Nucleus accumbens (tissue), 56 donors: ENCODE data around the gene CAPN12.

Experiments used
- DNase-seq, 56 donors: peaks; one replicate each; lab custom pipeline; 2025; lab: John Stamatoyannopoulos, UW

The CAPN12 gene

GRCh38 chr19:38713865-38714264 lies 30.4 kb downstream of the CAPN12 start:
- DNase-seq, result no peak

- DNase-seq, result peak in 16 of 56 donors; percentile 19 to 49 (median 41)
Observed at GRCh38 chr19:38713227-38713649, 31.0 kb downstream of the CAPN12 start.

GRCh38 chr19:38712161-38712748 lies 32.0 kb downstream of the CAPN12 start:
- no peak for DNase-seq

DNA sequence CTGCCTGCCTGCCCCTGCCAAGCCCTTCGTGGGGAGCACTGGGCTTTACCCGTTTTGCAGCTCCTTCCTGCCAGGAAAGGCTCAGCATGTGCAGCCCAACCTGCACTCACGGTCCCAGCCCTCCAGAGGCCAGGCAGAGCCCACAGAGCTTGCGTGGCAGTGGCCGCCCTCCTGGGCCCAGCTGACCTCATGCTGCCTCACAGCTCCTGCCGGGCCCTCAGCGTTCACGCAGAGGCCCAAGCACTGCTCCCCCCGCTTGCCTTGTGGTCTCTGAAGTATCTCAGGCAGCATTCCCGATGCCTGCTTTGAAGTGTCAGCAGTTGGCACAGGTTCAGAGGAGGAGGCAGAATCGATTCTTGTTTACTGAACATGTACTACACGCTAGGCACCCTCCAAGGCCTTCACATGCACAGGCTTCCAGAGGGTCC lies 32.5 kb downstream of the CAPN12 start:
- peak in 3 of 56 donors; percentile 15 to 33 (median 25) for DNase-seq

- peak in 11 of 56 donors; percentile 10 to 56 (median 22) for DNase-seq
Observed at GRCh38 chr19:38710928-38711725, 33.1 kb downstream of the CAPN12 start.

DNA sequence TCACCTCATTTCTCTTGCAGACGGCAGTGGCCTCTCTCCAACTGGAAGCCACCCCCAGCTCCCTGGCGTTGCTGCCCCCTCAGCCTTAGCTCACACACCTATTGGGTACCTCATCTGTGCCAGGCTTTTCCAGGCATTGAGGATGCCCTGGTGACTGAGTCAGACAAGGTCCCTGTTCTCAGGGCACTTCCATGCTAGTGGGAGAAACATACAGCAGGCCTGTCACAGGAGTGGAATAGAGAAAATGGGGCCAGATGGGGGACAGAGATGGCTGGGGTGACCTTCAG lies 33.9 kb downstream of the CAPN12 start:
- no peak for DNase-seq

DNA sequence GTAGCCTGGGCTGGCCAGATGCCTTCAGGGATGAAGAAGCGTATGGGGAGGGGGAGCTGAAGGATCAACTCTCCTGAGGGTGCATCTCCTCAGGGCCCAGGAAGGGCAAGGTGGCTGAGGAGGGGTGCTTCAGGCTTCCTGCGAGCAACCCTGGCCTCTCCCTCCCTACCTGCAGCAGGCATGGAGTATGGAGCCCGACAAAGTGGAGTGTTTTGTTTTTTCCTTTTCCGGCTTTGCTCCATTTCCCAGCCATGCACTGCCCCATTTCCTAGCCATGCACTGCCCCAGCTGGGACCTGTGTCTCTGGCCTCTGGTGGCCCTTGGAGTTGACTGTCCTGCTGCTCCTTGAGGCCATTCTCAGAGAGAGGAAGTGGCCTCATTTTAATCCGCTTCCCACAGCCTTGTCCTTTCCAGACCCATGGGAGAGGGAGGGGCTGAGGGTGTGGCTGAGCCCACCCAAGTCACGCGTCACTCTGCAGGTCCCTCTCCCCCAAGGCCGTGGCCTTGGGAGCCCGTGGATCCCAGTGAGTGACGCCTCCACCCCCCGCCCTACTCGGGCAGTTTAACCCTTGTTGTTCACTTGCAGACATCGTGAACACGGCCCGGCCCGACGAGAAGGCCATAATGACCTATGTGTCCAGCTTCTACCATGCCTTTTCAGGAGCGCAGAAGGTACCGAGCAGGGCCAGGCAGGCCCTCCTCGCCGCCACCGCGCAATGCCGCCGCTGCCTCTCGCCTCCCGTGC lies 34.4 kb downstream of the CAPN12 start:
- no peak for DNase-seq

- DNase-seq, result no peak
Observed at GRCh38 chr19:38709119-38709518, 35.2 kb downstream of the CAPN12 start.

- DNase-seq, result no peak
Observed at GRCh38 chr19:38708413-38709024, 35.8 kb downstream of the CAPN12 start.

DNA sequence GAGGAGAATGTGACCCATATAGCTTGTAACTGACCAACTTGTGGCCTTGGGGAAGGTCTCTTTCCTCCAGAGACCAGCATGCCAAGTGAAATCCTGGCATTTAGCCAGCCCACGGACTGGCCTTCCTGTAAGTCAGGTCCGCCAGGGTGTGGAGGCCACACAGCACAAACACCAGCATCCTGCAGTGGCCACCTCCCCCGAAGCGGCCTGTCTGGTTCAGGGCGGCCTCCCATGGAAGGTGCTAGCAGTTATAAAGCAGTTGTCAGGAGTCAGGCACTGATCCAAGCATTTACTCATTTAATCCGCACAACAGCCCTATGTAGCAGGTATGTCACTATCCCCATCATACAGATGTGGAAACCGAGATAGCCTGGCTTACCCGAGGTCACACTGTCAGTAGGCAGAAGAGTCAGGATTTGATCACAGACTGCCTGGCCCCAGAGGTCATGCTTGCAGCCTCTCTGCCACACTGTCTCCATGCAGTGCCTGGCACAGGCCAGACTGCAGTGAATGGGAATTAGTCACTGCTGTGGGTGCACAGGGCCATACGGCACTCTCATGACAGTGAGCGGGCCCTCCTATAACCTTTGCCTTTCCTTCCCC lies 36.7 kb downstream of the CAPN12 start:
- DNase-seq, result peak in 3 of 56 donors; percentile 7 to 42 (median 26)

GRCh38 chr19:38706792-38707511 lies 37.3 kb downstream of the CAPN12 start:
- DNase-seq, result no peak

GRCh38 chr19:38705197-38706019 lies 38.9 kb downstream of the CAPN12 start:
- DNase-seq, result no peak

GRCh38 chr19:38704488-38705026 lies 39.7 kb downstream of the CAPN12 start:
- no peak for DNase-seq

DNA sequence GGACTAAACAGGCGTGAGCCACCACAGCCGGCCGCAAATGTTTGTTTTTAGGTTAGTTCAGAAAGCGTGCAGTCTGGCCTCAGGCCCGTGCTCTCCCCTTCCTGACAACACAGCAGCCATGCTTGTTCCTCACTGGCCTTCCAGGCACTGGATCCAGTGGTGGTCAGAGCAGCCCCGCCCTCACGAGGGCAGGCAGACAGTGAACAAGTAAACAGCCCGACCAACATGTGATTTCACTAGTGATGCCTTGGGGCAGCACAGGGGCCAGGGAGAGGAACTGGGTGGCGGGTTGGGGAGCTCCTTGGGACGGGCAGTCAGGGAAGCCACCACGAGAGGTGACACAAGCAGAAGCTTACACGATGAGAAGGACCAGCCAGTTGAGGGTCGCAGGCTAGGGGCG lies 40.8 kb downstream of the CAPN12 start:
- DNase-seq, result no peak

GRCh38 chr19:38702278-38702677 lies 42.0 kb downstream of the CAPN12 start:
- DNase-seq, result no peak

DNA sequence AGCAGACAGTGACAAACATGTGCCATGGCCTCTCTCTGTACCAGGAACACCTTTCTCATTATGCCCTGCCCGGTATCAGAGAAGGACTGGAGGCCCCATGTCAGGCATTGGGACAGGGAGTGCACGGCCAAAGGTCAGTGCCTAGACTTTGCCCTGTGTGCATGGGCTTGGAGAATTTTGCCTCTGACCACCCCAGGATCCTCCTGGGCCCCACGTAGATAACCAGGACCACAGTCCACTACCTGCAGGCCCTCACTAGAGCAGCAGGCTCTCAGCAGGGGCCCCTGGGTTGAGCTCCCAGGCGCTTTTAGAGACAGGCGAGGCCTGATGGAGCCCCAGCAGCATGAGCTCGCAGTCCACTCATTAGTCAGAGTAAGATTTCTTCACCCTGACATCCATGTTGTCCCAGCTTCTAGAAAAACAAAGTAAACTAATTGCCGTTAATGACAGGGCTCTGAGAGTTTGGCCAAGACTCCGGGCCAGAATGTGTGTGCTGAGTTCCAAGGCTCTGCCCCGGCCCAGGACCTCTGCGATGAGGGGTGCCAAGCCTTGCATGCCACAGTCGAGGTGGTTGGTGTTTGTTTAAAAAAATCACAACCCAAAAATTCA lies 42.7 kb downstream of the CAPN12 start:
- DNase-seq, result peak in 4 of 56 donors; percentile 4 to 47 (median 10)

GRCh38 chr19:38700902-38701454 lies 43.3 kb downstream of the CAPN12 start:
- DNase-seq, result peak in 4 of 56 donors; percentile 11 to 26 (median 22)

GRCh38 chr19:38700350-38700901 lies 43.8 kb downstream of the CAPN12 start:
- DNase-seq, result no peak
